GM12872 (cell line): ENCODE data around the gene HIGD1A.

Experiments used
- CTCF ChIP-seq: IDR thresholded peaks from 3 replicates; pipeline ENCODE4 v1.5.1; 2011; ENCODE audit warnings: low read depth, mild to moderate bottlenecking, low read length, moderate library complexity; ENCODE audit not compliant: insufficient read depth

HIGD1A gene

GRCh38 chr3:42847731-42848130, 43.4 kb upstream of the HIGD1A start:
- TF ChIP-seq CTCF = no peak

- no peak for TF ChIP-seq CTCF
Measured at GRCh38 chr3:42846685-42847522, 42.6 kb upstream of the HIGD1A start.

GRCh38 chr3:42844815-42845214, 40.5 kb upstream of the HIGD1A start:
- no peak for TF ChIP-seq CTCF

GRCh38 chr3:42844412-42844713, 40.1 kb upstream of the HIGD1A start:
- TF ChIP-seq CTCF = no peak

GRCh38 chr3:42843713-42844411, 39.6 kb upstream of the HIGD1A start:
- no peak for TF ChIP-seq CTCF

- no peak for TF ChIP-seq CTCF
Measured at GRCh38 chr3:42841332-42841731, 37.0 kb upstream of the HIGD1A start.

GRCh38 chr3:42839616-42840015, 35.3 kb upstream of the HIGD1A start:
- peak; percentile 71 for TF ChIP-seq CTCF
